PC-3 (cell line): ENCODE results near the gene SIAH2. TPM values are rescaled to one million over a fixed set of nuclear protein-coding genes. Genes with fewer than 3 reads are reported as not detected.

ENCODE experiments used
- ATAC-seq: fragments of 200-7000 bp; cut with Tn5 transposase; 2 replicates; pipeline ENCODE4 v1.9.1; 2020; ENCODE audit warnings: mild to moderate bottlenecking, moderate library complexity
- BruUV-seq: library from RNA; stranded (reverse); fragments of 400-500 nt; replicated peaks from 2 replicates; lab custom pipeline; 2021; lab: Mats Ljungman, UMichigan
- CTCF ChIA-PET: fragments of 300-600 bp; sonication (Branson Sonifier 250); formaldehyde crosslinking; loops from one replicate; lab custom pipeline; 2022; ENCODE audit warnings: antibody characterized with exemption; lab: Charles Lee
- POLR2A ChIA-PET: fragments of 300-600 bp; sonication (Branson Sonifier 250); formaldehyde crosslinking; loops from one replicate; lab custom pipeline; 2022; ENCODE audit warnings: antibody characterized with exemption; ENCODE audit not compliant: unreplicated experiment; lab: Charles Lee
- DNase-seq: peaks from one replicate; pipeline ENCODE4 v3.0.0-alpha.2; 2015
- H2AFZ ChIP-seq: fragments of 300-600 bp; sonication (generic); 2 replicates; pipeline ENCODE4 v1.6.0; 2016; ENCODE audit warnings: antibody characterized with exemption, low read length
- H3F3A ChIP-seq: fragments of 300-600 bp; sonication (generic); one replicate; pipeline ENCODE4 v1.6.0; 2017; ENCODE audit warnings: antibody characterized with exemption, low read length, control low read depth, mild to moderate bottlenecking; ENCODE audit not compliant: unreplicated experiment
- H3K27ac ChIP-seq: fragments of 300-600 bp; sonication (generic); 2 replicates; pipeline ENCODE4 v1.5.1; 2016; ENCODE audit warnings: mild to moderate bottlenecking, low read length
- H3K27me3 ChIP-seq: fragments of 300-600 bp; sonication (generic); 2 replicates; pipeline ENCODE4 v1.6.1; 2016; ENCODE audit warnings: low read length, mixed read lengths
- H3K36me3 ChIP-seq: fragments of 300-600 bp; sonication (generic); 2 replicates; pipeline ENCODE4 v1.6.1; 2016; ENCODE audit warnings: low read depth, mixed run types, low read length, mixed read lengths
- H3K4me1 ChIP-seq: fragments of 300-600 bp; sonication (generic); 2 replicates; pipeline ENCODE4 v1.5.1; 2016; ENCODE audit warnings: low read length; ENCODE audit not compliant: insufficient read depth
- H3K4me2 ChIP-seq: fragments of 300-600 bp; sonication (generic); 2 replicates; pipeline ENCODE4 v1.6.0; 2016; ENCODE audit warnings: low read length
- H3K4me3 ChIP-seq: fragments of 300-600 bp; sonication (generic); 2 replicates; pipeline ENCODE4 v1.5.1; 2016; ENCODE audit warnings: mild to moderate bottlenecking, low read length, mixed read lengths
- H3K79me2 ChIP-seq: fragments of 300-600 bp; sonication (generic); 2 replicates; pipeline ENCODE4 v1.6.1; 2017; ENCODE audit warnings: low read length, mixed read lengths
- H3K9ac ChIP-seq: fragments of 300-600 bp; sonication (generic); 2 replicates; pipeline ENCODE4 v1.6.0; 2016; ENCODE audit warnings: mild to moderate bottlenecking, low read length
- H3K9me2 ChIP-seq: fragments of 300-600 bp; sonication (generic); replicated peaks from 2 replicates; pipeline ENCODE4 v1.6.1; 2016; ENCODE audit warnings: mixed run types, low read length, mixed read lengths
- H3K9me3 ChIP-seq: fragments of 300-600 bp; sonication (generic); 2 replicates; pipeline ENCODE4 v1.6.1; 2016; ENCODE audit warnings: low read length, mixed read lengths
- H4K20me1 ChIP-seq: fragments of 300-600 bp; sonication (generic); 2 replicates; pipeline ENCODE4 v1.6.1; 2016; ENCODE audit warnings: low read length, mixed read lengths
- CTCF ChIP-seq: fragments of 300-600 bp; sonication (generic); conservative IDR thresholded peaks from 2 replicates; pipeline ENCODE4 v1.5.1; 2017; ENCODE audit warnings: antibody characterized with exemption, low read depth, mild to moderate bottlenecking, low read length
- EZH2 ChIP-seq: fragments of 300-600 bp; sonication (generic); IDR thresholded peaks from one replicate; pipeline ENCODE4 v1.6.1; 2017; ENCODE audit warnings: antibody characterized with exemption, mild to moderate bottlenecking, low read length; ENCODE audit not compliant: unreplicated experiment
- EZH2phosphoT487 ChIP-seq: fragments of 300-600 bp; sonication (generic); IDR thresholded peaks from 2 replicates; pipeline ENCODE4 v1.6.1; 2018; ENCODE audit warnings: mild to moderate bottlenecking, antibody characterized with exemption, low read length, borderline replicate concordance
- intact Hi-C: fragments of 100-400 bp; cut with micrococcal nuclease; formaldehyde crosslinking; loops from 2 replicates; pipeline ENCODE4 v1.9.0; 2023
- total RNA-seq: library from RNA; depleted of rRNA; stranded (reverse); fragments of >200 nt; gene quantifications from 2 replicates; pipeline ENCODE4 v1.2.3, GENCODE V29; 2014

Gene SIAH2
- total RNA-seq, 1 experiment from 2014 or later: 37.8 TPM

- H3K79me2 ChIP-seq: no peaks in the 10 kb centered on the region
- H3K4me2 ChIP-seq: peak overlapping the region; percentile 65
- H3K27me3 ChIP-seq: no peaks in the 10 kb centered on the region
- no peaks in the 10 kb centered on the region for H3K9me2 ChIP-seq
- BruUV-seq: no TSS peak
- H2AFZ ChIP-seq: no peak overlapping the region
- no peaks in the 10 kb centered on the region for H3K9me3 ChIP-seq
- peak; percentile 51 for ATAC-seq
- TF ChIP-seq CTCF (no peak), EZH2phosphoT487 (no peak), EZH2 (no peak)
- CTCF ChIA-PET: interaction anchor here (1.4 kb wide), 1 partner anchor 23 kb away, joined by 7 read pairs; the partner anchor contains the start of gene SIAH2
- no peaks in the 10 kb centered on the region for H3F3A ChIP-seq
- no peaks in the 10 kb centered on the region for H4K20me1 ChIP-seq
- intact Hi-C loops: no loop called here
- H3K27ac ChIP-seq: peak overlapping the region; percentile 97
- POLR2A ChIA-PET: interaction anchor here (0.7 kb wide), 1 partner anchor 24 kb away, joined by 11 read pairs; the partner anchor contains the start of gene SIAH2
- no peak overlapping the region for H3K4me3 ChIP-seq
- no peak overlapping the region; the same call in 1 of the 2 replicates for H3K9ac ChIP-seq
- H3K36me3 ChIP-seq: no peaks in the 10 kb centered on the region
- H3K4me1 ChIP-seq: peaks cover 45% of the 10 kb centered on the region
- peak; percentile 79 for DNase-seq
Observed at GRCh38 chr3:150786791-150787190, 23.8 kb upstream of the SIAH2 start.

GRCh38 chr3:150784747-150785125 lies 21.8 kb upstream of the SIAH2 start:
- peak overlapping the region; percentile 74 for H3K4me2 ChIP-seq
- no peaks in the 10 kb centered on the region for H3K9me2 ChIP-seq
- ChIA-PET POLR2A (interaction anchor here (0.6 to 1.1 kb wide), 2 partner anchors 22 to 331 kb away, joined by 3 read pairs; partner anchors contain the start of gene SIAH2), CTCF (no interaction called here)
- DNase-seq: peak; percentile 51
- no peaks in the 10 kb centered on the region for H3F3A ChIP-seq
- no peaks in the 10 kb centered on the region for H4K20me1 ChIP-seq
- no peaks in the 10 kb centered on the region for H3K79me2 ChIP-seq
- intact Hi-C loops: loop anchor here (2.0 kb wide), 1 partner anchor 20 kb away; no protein-coding TSS in a partner anchor
- no peak for TF ChIP-seq EZH2phosphoT487
- no peak for TF ChIP-seq CTCF
- TF ChIP-seq EZH2: no peak
- no peak overlapping the region for H2AFZ ChIP-seq
- H3K36me3 ChIP-seq: no peaks in the 10 kb centered on the region
- H3K27ac ChIP-seq: peak overlapping the region; percentile 97
- ATAC-seq: peak; percentile 69
- no peak overlapping the region for H3K4me3 ChIP-seq
- H3K9me3 ChIP-seq: no peaks in the 10 kb centered on the region
- H3K27me3 ChIP-seq: no peaks in the 10 kb centered on the region
- no TSS peak for BruUV-seq
- H3K9ac ChIP-seq: peak overlapping the region; percentile 71
- peaks cover 45% of the 10 kb centered on the region for H3K4me1 ChIP-seq
